K562 (cell line): ENCODE data around the gene RASSF3. TPM values are rescaled to one million over a fixed set of nuclear protein-coding genes. Genes with fewer than 3 reads are reported as not detected.

Experiments
- ARID4B ChIP-seq: sonication (generic); formaldehyde crosslinking; IDR thresholded peaks from 2 replicates; pipeline ENCODE4 v1.8.0; 2022; ENCODE audit warnings: mild to moderate bottlenecking, missing genetic modification reagents
- BRD9 ChIP-seq: fragments of 450-650 bp; IDR thresholded peaks from 2 replicates; pipeline ENCODE4 v1.6.1; 2018; ENCODE audit warnings: low read depth; ENCODE audit not compliant: partially characterized antibody
- EP400 ChIP-seq: fragments of 450-650 bp; IDR thresholded peaks from 2 replicates; pipeline ENCODE4 v1.6.1; 2017; ENCODE audit warnings: antibody characterized with exemption, mild to moderate bottlenecking, moderate library complexity
- HCFC1 ChIP-seq: IDR thresholded peaks from 2 replicates; pipeline ENCODE4 v1.6.1; 2012; ENCODE audit warnings: low read depth, low read length, improper control_type of control experiment
- HOXB6 ChIP-seq: fragments of 250-450 bp; sonication (Bioruptor Pico); IDR thresholded peaks from 2 replicates; pipeline ENCODE4 v1.5.1; 2022; ENCODE audit warnings: mild to moderate bottlenecking, borderline replicate concordance
- KAT7 ChIP-seq: sonication (generic); formaldehyde crosslinking; IDR thresholded peaks from 2 replicates; pipeline ENCODE4 v1.8.0; 2022; ENCODE audit warnings: missing genetic modification reagents, mild to moderate bottlenecking, borderline replicate concordance
- MXI1 ChIP-seq: IDR thresholded peaks from 2 replicates; pipeline ENCODE4 v1.6.1; 2011; ENCODE audit warnings: low read depth, mild to moderate bottlenecking, improper control_type of control experiment, low read length
- MYC ChIP-seq, 2 experiments: fragments of 250-450 bp in 1 of 2; sonication (Bioruptor Pico) in 1 of 2; IDR thresholded peaks; 2 replicates each; pipeline versions ENCODE4 v1.5.1 to v1.6.1; 2012 to 2021; ENCODE audit warnings: low read depth in 2 of 2, borderline replicate concordance in 1 of 2, improper control_type of control experiment in 1 of 2, low read length in 1 of 2, mild to moderate bottlenecking in 1 of 2, moderate library complexity in 1 of 2
- NR2C1 ChIP-seq, 2 experiments: fragments of 450-650 bp; IDR thresholded peaks; 2 replicates each; pipeline ENCODE4 v1.6.1; 2017; ENCODE audit warnings: mild to moderate bottlenecking in 2 of 2, antibody characterized with exemption in 1 of 2, inconsistent platforms in 1 of 2, missing compliant biosample characterization in 1 of 2, missing genetic modification characterization in 1 of 2
- NR2C2 ChIP-seq, 2 experiments: fragments of 200-800 bp in 1 of 2; sonication (Bioruptor generic) in 1 of 2; sonication (generic) in 1 of 2; formaldehyde crosslinking in 1 of 2; IDR thresholded peaks; 2 replicates each; pipeline versions ENCODE4 v1.6.1 to v1.8.0; 2016 to 2022; ENCODE audit warnings: mild to moderate bottlenecking in 1 of 2, missing compliant biosample characterization in 1 of 2, missing genetic modification characterization in 1 of 2, missing genetic modification reagents in 1 of 2
- PHB ChIP-seq: fragments of 250-450 bp; sonication (Bioruptor Pico); IDR thresholded peaks from 2 replicates; pipeline ENCODE4 v1.5.0; 2021
- POLR3A ChIP-seq: IDR thresholded peaks from 2 replicates; pipeline ENCODE4 v1.6.1; 2011; ENCODE audit warnings: borderline replicate concordance, mild to moderate bottlenecking, moderate library complexity; ENCODE audit not compliant: insufficient read length, insufficient read depth; ENCODE audit errors: extremely low read depth
- SRSF3 ChIP-seq: fragments of 200-400 bp; formaldehyde crosslinking; IDR thresholded peaks from 2 replicates; pipeline ENCODE4 v1.6.1; 2016; ENCODE audit warnings: mild to moderate bottlenecking, low read length, moderate library complexity; ENCODE audit not compliant: insufficient read depth
- TEAD1 ChIP-seq, 2 experiments: fragments of 450-650 bp in 1 of 2; sonication (generic) in 1 of 2; formaldehyde crosslinking; IDR thresholded peaks; 2 replicates each; pipeline versions ENCODE4 v1.4.0 to v1.8.0; 2020 to 2022; ENCODE audit warnings: mild to moderate bottlenecking in 2 of 2, missing genetic modification reagents in 1 of 2
- YBX1 ChIP-seq: fragments of 450-650 bp; IDR thresholded peaks from 2 replicates; pipeline ENCODE4 v1.7.1; 2016; ENCODE audit warnings: mild to moderate bottlenecking
- ZBTB8A ChIP-seq: fragments of 450-650 bp; IDR thresholded peaks from 2 replicates; pipeline ENCODE4 v1.6.1; 2018; ENCODE audit warnings: mild to moderate bottlenecking, moderate library complexity; ENCODE audit not compliant: partially characterized antibody
- ZHX1 ChIP-seq: fragments of 150-350 bp; conservative IDR thresholded peaks from 2 replicates; pipeline ENCODE4 v1.6.1; 2014; ENCODE audit warnings: low read length
- ZNF76 ChIP-seq: fragments of 250-450 bp; sonication (Bioruptor Pico); IDR thresholded peaks from 2 replicates; pipeline ENCODE4 v1.4.0; 2020; ENCODE audit warnings: mild to moderate bottlenecking, moderate library complexity, borderline replicate concordance
- ZNF766 ChIP-seq: fragments of 200-800 bp; sonication (Bioruptor generic); conservative IDR thresholded peaks from 2 replicates; pipeline ENCODE4 v1.6.1; 2016; ENCODE audit warnings: missing genetic modification characterization, missing compliant biosample characterization
- ZSCAN32 ChIP-seq: fragments of 450-650 bp; formaldehyde crosslinking; IDR thresholded peaks from 2 replicates; pipeline ENCODE4 v1.4.0; 2020; ENCODE audit warnings: mild to moderate bottlenecking, moderate library complexity
- polyA plus RNA-seq, 8 experiments: library from polyadenylated mRNA; depleted of rRNA in 4 of 8; stranded (reverse) in 5 of 8; unstranded in 3 of 8; fragments of >200 nt; fragmentation: Nextera tagmentation in 2 of 8; fragmentation: Illumina TruSeq in 1 of 8; extraction: Ambion mirVana in 2 of 8; extraction: Trizol in 1 of 8; gene quantifications; 2 replicates each; pipeline versions ENCODE4 v1.2.1 to v1.2.3, GENCODE V29; 2011 to 2014; ENCODE audit warnings: inconsistent platforms in 1 of 8, missing spikeins in 1 of 8
- total RNA-seq, 7 experiments: library from RNA; depleted of rRNA in 6 of 7; stranded (reverse); fragments of >200 nt in 6 of 7; fragmentation: Illumina TruSeq in 2 of 7; extraction: Trizol in 2 of 7; gene quantifications; 2 replicates each; pipeline versions ENCODE4 v1.2.1 to v1.2.3, GENCODE V29; 2011 to 2021; ENCODE audit warnings: low replicate concordance in 1 of 7

RASSF3 gene
- total and polyA plus RNA-seq, 9 of the 15 experiments (the other 6 are each of a cell fraction or from before 2014, with no cell fraction given) = 3.7 to 39.2 (median 20.2) TPM

GRCh38 chr12:64610660-64611340 is 505 bp downstream of the RASSF3 start (continued):
- TF ChIP-seq ZNF76 (CRISPR knock-in tag) (no peak), NR2C1 (IDR thresholded peaks at IDR 0.05) (no peak), NR2C1 (tag; IDR thresholded peaks at IDR 0.05) (no peak), KAT7 (0 out of 2 replicates have a peak, but pooled peaks have one; percentile 49), NR2C2 (CRISPR knock-in tag; IDR thresholded peaks at IDR 0.05) (no peak), NR2C2 (tag; IDR thresholded peaks at IDR 0.05) (0 out of 2 replicates have a peak, but pooled peaks have one; percentile 34), ARID4B (peak; percentile 89), MYC (IDR thresholded peaks at IDR 0.05; ENCODE audit: low read depth, low read length) (peak; percentile 56), MYC (CRISPR knock-in tag; IDR thresholded peaks at IDR 0.05; ENCODE audit: borderline replicate concordance, low read depth) (no peak), BRD9 (no peak), EP400 (peak; percentile 56; the same call in 1 of the 2 replicates), SRSF3 (no peak), MXI1 (no peak; the same call in 1 of the 2 replicates), ZNF766 (CRISPR knock-in tag) (no peak), YBX1 (no peak), HOXB6 (no peak), TEAD1 (CRISPR knock-in tag; IDR thresholded peaks at IDR 0.05) (no peak), ZBTB8A (no peak), PHB (CRISPR knock-in tag) (no peak), ZSCAN32 (CRISPR knock-in tag) (no peak), ZHX1 (no peak), POLR3A (no peak), HCFC1 (no peak)
